Upper lobe of left lung (tissue), 6 donors: ENCODE data around the gene MAP3K10. TPM values are rescaled to one million over a fixed set of nuclear protein-coding genes. Genes with fewer than 3 reads are reported as not detected.

Experiments used
- ATAC-seq, 2 donors: fragments of 200-7000 bp; cut with Tn5 transposase; one replicate each; pipeline ENCODE4 v1.9.1; 2022; ENCODE audit warnings: mild to moderate bottlenecking in 2 of 2, moderate library complexity in 2 of 2; ENCODE audit not compliant: low FRiP score in 2 of 2
- DNase-seq, 2 donors: peaks; one replicate each; pipeline ENCODE4 v3.0.0-alpha.2; 2019 to 2020
- H3K27ac ChIP-seq, 4 donors: fragments of 200-600 bp; sonication (generic); one replicate each; pipeline ENCODE4 v1.5.1; 2016 to 2019
- H3K27me3 ChIP-seq, 4 donors: fragments of 200-600 bp; sonication (generic); one replicate each; pipeline ENCODE4 v1.5.1; 2017 to 2019
- H3K36me3 ChIP-seq, 4 donors: fragments of 200-600 bp; sonication (generic); one replicate each; pipeline ENCODE4 v1.5.1; 2016 to 2019
- H3K4me1 ChIP-seq, 4 donors: fragments of 200-600 bp; sonication (generic); one replicate each; pipeline ENCODE4 v1.5.1; 2018 to 2019
- H3K4me3 ChIP-seq, 4 donors: fragments of 200-600 bp; sonication (generic); one replicate each; pipeline ENCODE4 v1.5.1; 2017 to 2019; ENCODE audit warnings: mild to moderate bottlenecking in 2 of 4, moderate library complexity in 1 of 4
- H3K9me3 ChIP-seq, 4 donors: fragments of 200-600 bp; sonication (generic); one replicate each; pipeline ENCODE4 v1.5.1; 2018 to 2019
- EP300 ChIP-seq, 4 donors: sonication (generic); formaldehyde crosslinking; IDR thresholded peaks; one replicate each; pipeline ENCODE4 v1.5.1; 2017; ENCODE audit warnings: antibody characterized with exemption in 4 of 4, control low read depth in 2 of 4
- POLR2A ChIP-seq, 4 donors: fragments of 450-650 bp; IDR thresholded peaks; one replicate each; pipeline ENCODE4 v1.5.1; 2016 to 2017; ENCODE audit warnings: antibody characterized with exemption in 4 of 4, mild to moderate bottlenecking in 2 of 4
- POLR2AphosphoS5 ChIP-seq, 2 donors: sonication (generic); formaldehyde crosslinking; IDR thresholded peaks; one replicate each; pipeline ENCODE4 v1.5.1; 2017; ENCODE audit warnings: antibody characterized with exemption in 2 of 2
- WGBS, 2 donors: methylation state at CpG; one replicate each; pipeline ENCODE4 v1.1.5; 2017 to 2018; 5-methylcytosine and 5-hydroxymethylcytosine counted together
- total RNA-seq, 6 donors: library from RNA; depleted of rRNA in 4 of 6; stranded (reverse); fragments of >200 nt in 4 of 6; gene quantifications; one replicate each; pipeline versions ENCODE4 v1.1.0 to v1.2.1, GENCODE V29; 2016 to 2021
- TF ChIP-seq, protein P1 (sequence below), 6 experiments: fragments of 450-650 bp in 4 of 6; fragments of 200-600 bp in 2 of 6; sonication (generic) in 2 of 6; IDR thresholded peaks; one replicate each; pipeline ENCODE4 v1.5.1; 2016 to 2019; ENCODE audit warnings: antibody characterized with exemption in 6 of 6
- donor health status: DM: no; HTN: no; CAD: no; lungs with moderate emphysema.
- donor health status: DM: no; HTN: yes; CAD: no; lungs with severe emphysema.

The MAP3K10 gene
- total RNA-seq, 6 donors from 2014 or later, result 9.0 to 56.6 (median 18.4) TPM

DNA sequence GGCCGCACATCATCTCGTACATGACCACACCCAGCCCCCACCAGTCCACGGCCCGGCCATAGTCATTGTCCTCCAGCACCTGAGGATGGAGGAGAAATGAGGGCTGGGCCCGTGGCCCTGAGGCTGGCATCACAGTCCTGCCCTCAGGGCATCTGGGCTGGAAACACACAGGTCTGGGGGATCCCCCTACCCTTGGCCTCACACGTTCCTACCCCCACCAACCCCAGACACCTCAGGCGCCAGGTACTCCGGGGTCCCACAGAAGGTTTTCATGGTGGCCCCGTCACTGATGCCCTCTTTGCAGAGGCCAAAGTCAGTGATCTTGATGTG lies 44.8 kb downstream of the MAP3K10 start:
- H3K4me3 ChIP-seq, result no peak overlapping the region
- H3K9me3 ChIP-seq, result no peaks in the 10 kb centered on the region
- 91 to 94% methylated on average over 6 to 9 of the region's 9 CpGs for WGBS, 2 donors
- H3K4me1 ChIP-seq, result peaks cover 8 to 14% (median 12%) of the 10 kb centered on the region in 4 donors
- DNase-seq, result no peak
- no peak overlapping the region for H3K27ac ChIP-seq
- TF ChIP-seq, protein P1, sequence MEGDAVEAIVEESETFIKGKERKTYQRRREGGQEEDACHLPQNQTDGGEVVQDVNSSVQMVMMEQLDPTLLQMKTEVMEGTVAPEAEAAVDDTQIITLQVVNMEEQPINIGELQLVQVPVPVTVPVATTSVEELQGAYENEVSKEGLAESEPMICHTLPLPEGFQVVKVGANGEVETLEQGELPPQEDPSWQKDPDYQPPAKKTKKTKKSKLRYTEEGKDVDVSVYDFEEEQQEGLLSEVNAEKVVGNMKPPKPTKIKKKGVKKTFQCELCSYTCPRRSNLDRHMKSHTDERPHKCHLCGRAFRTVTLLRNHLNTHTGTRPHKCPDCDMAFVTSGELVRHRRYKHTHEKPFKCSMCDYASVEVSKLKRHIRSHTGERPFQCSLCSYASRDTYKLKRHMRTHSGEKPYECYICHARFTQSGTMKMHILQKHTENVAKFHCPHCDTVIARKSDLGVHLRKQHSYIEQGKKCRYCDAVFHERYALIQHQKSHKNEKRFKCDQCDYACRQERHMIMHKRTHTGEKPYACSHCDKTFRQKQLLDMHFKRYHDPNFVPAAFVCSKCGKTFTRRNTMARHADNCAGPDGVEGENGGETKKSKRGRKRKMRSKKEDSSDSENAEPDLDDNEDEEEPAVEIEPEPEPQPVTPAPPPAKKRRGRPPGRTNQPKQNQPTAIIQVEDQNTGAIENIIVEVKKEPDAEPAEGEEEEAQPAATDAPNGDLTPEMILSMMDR (IDR thresholded peaks at IDR 0.05), result no peak
- TF ChIP-seq EP300 (IDR thresholded peaks at IDR 0.05), result no peak
- no peak for TF ChIP-seq POLR2A (IDR thresholded peaks at IDR 0.05)
- no peak for TF ChIP-seq POLR2AphosphoS5 (IDR thresholded peaks at IDR 0.05)
- H3K27me3 ChIP-seq, result no peaks in the 10 kb centered on the region
- ATAC-seq, result no peak
- H3K36me3 ChIP-seq, result peaks cover 23 to 84% (median 77%) of the 10 kb centered on the region in 4 donors

GRCh38 chr19:40236366-40236765 lies 45.1 kb downstream of the MAP3K10 start:
- Histone ChIP-seq H3K4me3 (no peak overlapping the region), H3K27me3 (no peaks in the 10 kb centered on the region), H3K9me3 (no peaks in the 10 kb centered on the region), H3K4me1 (peaks cover 7 to 11% (median 11%) of the 10 kb centered on the region in 4 donors), H3K27ac (no peak overlapping the region), H3K36me3 (peaks cover 25 to 88% (median 80%) of the 10 kb centered on the region in 4 donors)
- TF ChIP-seq, protein P1 (IDR thresholded peaks at IDR 0.05), result no peak
- TF ChIP-seq POLR2AphosphoS5 (IDR thresholded peaks at IDR 0.05), result no peak
- no peak for TF ChIP-seq EP300 (IDR thresholded peaks at IDR 0.05)
- TF ChIP-seq POLR2A (IDR thresholded peaks at IDR 0.05), result no peak
- ATAC-seq, result no peak
- whole genome bisulfite sequencing, 2 donors, result 91 to 98% methylated on average over 4 to 6 of the region's 6 CpGs
- DNase-seq, result no peak

DNA sequence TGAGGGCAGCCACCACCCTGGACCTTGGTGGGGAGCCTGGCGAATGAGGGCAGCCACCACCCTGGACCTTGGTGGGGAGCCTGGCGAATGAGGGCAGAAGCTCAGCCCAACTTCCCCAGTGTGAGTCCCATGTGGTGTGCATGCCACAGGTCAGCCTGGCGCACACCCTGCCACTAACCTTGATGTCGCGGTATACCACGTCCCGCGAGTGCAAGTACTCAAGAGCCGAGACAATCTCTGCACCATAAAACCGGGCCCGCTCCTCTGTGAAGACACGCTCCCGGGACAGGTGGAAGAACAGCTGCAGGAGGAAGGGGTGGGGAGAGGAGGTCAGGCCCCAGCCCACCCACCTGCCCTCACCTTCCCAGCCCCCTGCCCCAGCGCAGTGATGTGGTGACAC lies 46.6 kb downstream of the MAP3K10 start:
- no peak overlapping the region for H3K27ac ChIP-seq
- no peaks in the 10 kb centered on the region for H3K9me3 ChIP-seq
- no peaks in the 10 kb centered on the region for H3K27me3 ChIP-seq
- 97 to 99% methylated on average over 12 of the region's 14 CpGs for WGBS, 2 donors
- peaks cover 8 to 11% (median 10%) of the 10 kb centered on the region in 4 donors for H3K4me1 ChIP-seq
- H3K36me3 ChIP-seq, result peaks cover 25 to 94% (median 85%) of the 10 kb centered on the region in 4 donors
- H3K4me3 ChIP-seq, result no peak overlapping the region
- TF ChIP-seq POLR2A (IDR thresholded peaks at IDR 0.05) (no peak), POLR2AphosphoS5 (IDR thresholded peaks at IDR 0.05) (no peak), EP300 (IDR thresholded peaks at IDR 0.05) (no peak)
- TF ChIP-seq, protein P1 (IDR thresholded peaks at IDR 0.05), result no peak
- no peak for ATAC-seq
- DNase-seq, result no peak

GRCh38 chr19:40238775-40239174 lies 47.5 kb downstream of the MAP3K10 start:
- peaks cover 10 to 14% (median 13%) of the 10 kb centered on the region in 4 donors for H3K4me1 ChIP-seq
- WGBS, 2 donors, result 92 to 93% methylated on average over 8 to 9 of the region's 9 CpGs
- TF ChIP-seq POLR2AphosphoS5 (IDR thresholded peaks at IDR 0.05), result no peak
- no peak for TF ChIP-seq POLR2A (IDR thresholded peaks at IDR 0.05)
- TF ChIP-seq, protein P1 (IDR thresholded peaks at IDR 0.05), result no peak
- TF ChIP-seq EP300 (IDR thresholded peaks at IDR 0.05), result no peak

More at GRCh38 chr19:40238775-40239174, 47.5 kb downstream of the MAP3K10 start:
- DNase-seq (no peak), ATAC-seq (no peak)
- Histone ChIP-seq H3K9me3 (no peaks in the 10 kb centered on the region), H3K4me3 (no peak overlapping the region), H3K36me3 (peaks cover 25 to 84% (median 75%) of the 10 kb centered on the region in 4 donors), H3K27ac (no peak overlapping the region), H3K27me3 (no peaks in the 10 kb centered on the region)
